SK-N-SH (cell line): Measurements from ENCODE around the gene UTF1. TPM values are rescaled to one million over a fixed set of nuclear protein-coding genes. Genes with fewer than 3 reads are reported as not detected.

Source experiments
- CTCF ChIA-PET: fragments of 300-600, 350-600 bp; formaldehyde crosslinking; extraction: SDS; loops from one replicate; lab custom pipeline; 2021; lab: Yijun Ruan, JAX
- POLR2A ChIA-PET: fragments of 350-600 bp; sonication (Branson Sonifier 250); formaldehyde crosslinking; extraction: SDS; loops from one replicate; lab custom pipeline; 2020; ENCODE audit warnings: antibody characterized with exemption, inconsistent platforms; lab: Yijun Ruan, JAX
- DNase-seq: peaks from one replicate; pipeline ENCODE4 v3.0.0; 2012
- H2AFZ ChIP-seq: fragments of 200-600 bp; sonication (generic); 2 replicates; pipeline ENCODE4 v1.8.1; 2016; ENCODE audit warnings: antibody characterized with exemption, mild to moderate bottlenecking, low read depth
- H3F3A ChIP-seq: fragments of 200-600 bp; sonication (generic); replicated peaks from 2 replicates; pipeline ENCODE3; 2016; ENCODE audit warnings: antibody characterized with exemption, mild to moderate bottlenecking; ENCODE audit not compliant: insufficient read depth
- H3K27ac ChIP-seq, 2 experiments: fragments of 200-500 bp in 1 of 2; fragments of 200-600 bp in 1 of 2; sonication (Bioruptor generic) in 1 of 2; sonication (generic), shearing (Covaris generic) in 1 of 2; 2 replicates each; pipeline versions ENCODE4 v1.5.1 to v1.6.1; 2014 to 2016; ENCODE audit warnings: low read depth in 2 of 2, inconsistent platforms in 1 of 2, low read length in 1 of 2, mild to moderate bottlenecking in 1 of 2, mixed read lengths in 1 of 2
- H3K27me3 ChIP-seq: fragments of 200-600 bp; sonication (generic), shearing (Covaris generic); 2 replicates; pipeline ENCODE4 v1.6.1; 2016; ENCODE audit warnings: mixed run types; ENCODE audit not compliant: insufficient read depth
- H3K36me3 ChIP-seq, 2 experiments: fragments of 200-500 bp in 1 of 2; fragments of 200-600 bp in 1 of 2; sonication (Bioruptor generic) in 1 of 2; sonication (generic) in 1 of 2; replicated peaks in 1 of 2; 2 replicates each; pipeline versions ENCODE3 to v1.5.1; 2014 to 2016; ENCODE audit warnings: low read length in 1 of 2, mild to moderate bottlenecking in 1 of 2; ENCODE audit not compliant: insufficient read depth in 2 of 2, control insufficient read depth in 1 of 2
- H3K4me1 ChIP-seq, 2 experiments: fragments of 200-500 bp in 1 of 2; fragments of 200-600 bp in 1 of 2; sonication (Bioruptor generic) in 1 of 2; sonication (generic), shearing (Covaris generic) in 1 of 2; 2 replicates each; pipeline versions ENCODE4 v1.5.1 to v1.6.1; 2014 to 2016; ENCODE audit warnings: low read depth in 1 of 2, low read length in 1 of 2, mixed run types in 1 of 2; ENCODE audit not compliant: insufficient read depth in 2 of 2, control insufficient read depth in 1 of 2
- H3K4me2 ChIP-seq: fragments of 200-600 bp; sonication (generic), shearing (Covaris generic); 2 replicates; pipeline ENCODE4 v1.6.1; 2017; ENCODE audit warnings: mixed run types
- H3K4me3 ChIP-seq, 2 experiments: fragments of 200-500 bp in 1 of 2; fragments of 200-600 bp in 1 of 2; sonication (Bioruptor generic) in 1 of 2; sonication (generic), shearing (Covaris generic) in 1 of 2; 2 replicates each; pipeline versions ENCODE4 v1.5.1 to v1.8.1; 2014 to 2016; ENCODE audit warnings: low read depth in 2 of 2, inconsistent platforms in 1 of 2, low read length in 1 of 2, mild to moderate bottlenecking in 1 of 2, mixed read lengths in 1 of 2, moderate library complexity in 1 of 2
- H3K79me2 ChIP-seq: fragments of 200-600 bp; sonication (generic); 2 replicates; pipeline ENCODE4 v1.8.1; 2017; ENCODE audit warnings: mild to moderate bottlenecking; ENCODE audit not compliant: insufficient read depth
- H3K9ac ChIP-seq: fragments of 200-600 bp; sonication (generic); 2 replicates; pipeline ENCODE4 v1.6.1; 2017; ENCODE audit warnings: mixed run types
- H3K9me2 ChIP-seq: fragments of 200-600 bp; sonication (generic); 2 replicates; pipeline ENCODE4 v1.6.1; 2017; ENCODE audit warnings: mixed run types
- H3K9me3 ChIP-seq: fragments of 200-600 bp; sonication (generic); 2 replicates; pipeline ENCODE4 v1.6.1; 2017; ENCODE audit warnings: mixed run types, mild to moderate bottlenecking, moderate library complexity
- H4K20me1 ChIP-seq: fragments of 200-600 bp; sonication (generic); 2 replicates; pipeline ENCODE4 v1.6.1; 2017; ENCODE audit warnings: mild to moderate bottlenecking, mixed run types; ENCODE audit not compliant: insufficient read depth
- CHD2 ChIP-seq: fragments of 150-350 bp; IDR thresholded peaks from 2 replicates; pipeline ENCODE4 v1.6.1; 2018; ENCODE audit warnings: low read length; ENCODE audit not compliant: partially characterized antibody
- EZH2phosphoT487 ChIP-seq: fragments of 200-600 bp; sonication (generic); IDR thresholded peaks from 2 replicates; pipeline ENCODE4 v1.6.1; 2017; ENCODE audit warnings: low read depth, mixed run types, mild to moderate bottlenecking, antibody characterized with exemption, moderate library complexity, borderline replicate concordance
- FOSL2 ChIP-seq: IDR thresholded peaks from 2 replicates; pipeline ENCODE4 v1.4.0; 2012; ENCODE audit warnings: low read depth, mild to moderate bottlenecking, moderate library complexity, borderline replicate concordance
- RAD21 ChIP-seq: IDR thresholded peaks from 2 replicates; pipeline ENCODE4 v1.6.1; 2012; ENCODE audit warnings: mild to moderate bottlenecking, low read length
- RXRA ChIP-seq: IDR thresholded peaks from 2 replicates; pipeline ENCODE4 v1.4.0; 2012; ENCODE audit warnings: low read depth, mild to moderate bottlenecking, borderline replicate concordance
- SMC3 ChIP-seq: IDR thresholded peaks from 2 replicates; pipeline ENCODE4 v1.6.1; 2012; ENCODE audit warnings: low read depth, low read length, improper control_type of control experiment
- TAF1 ChIP-seq: IDR thresholded peaks from 2 replicates; pipeline ENCODE4 v1.6.1; 2012; ENCODE audit warnings: low read depth, mild to moderate bottlenecking, low read length, moderate library complexity, borderline replicate concordance
- WGBS: methylation state at CpG from one replicate; pipeline ENCODE4 v1.1.6; 2017; ENCODE audit warnings: low lambda C conversion rate; 5-methylcytosine and 5-hydroxymethylcytosine counted together
- polyA plus RNA-seq, 3 experiments: library from polyadenylated mRNA; depleted of rRNA; stranded (reverse); fragments of >200 nt; gene quantifications; 2 replicates each; pipeline ENCODE4 v1.2.3, GENCODE V29; 2012
- TF ChIP-seq, protein P1 (sequence below): fragments of 150-350 bp; IDR thresholded peaks from 2 replicates; pipeline ENCODE4 v1.6.1; 2016; ENCODE audit warnings: mild to moderate bottlenecking, low read depth, low read length
- TF ChIP-seq, protein P2 (sequence below): IDR thresholded peaks from 2 replicates; pipeline ENCODE4 v1.6.1; 2012; ENCODE audit warnings: mild to moderate bottlenecking, low read depth, low read length, moderate library complexity
- TF ChIP-seq, protein P3 (sequence below): IDR thresholded peaks from 2 replicates; pipeline ENCODE4; 2012
- TF ChIP-seq, protein P4 (sequence below): IDR thresholded peaks from 2 replicates; pipeline ENCODE4 v1.4.0; 2012; ENCODE audit warnings: low read depth, borderline replicate concordance

Gene UTF1
- polyA plus RNA-seq, 1 of the 3 experiments (the other 2 are of a cell fraction), result not detected

DNA sequence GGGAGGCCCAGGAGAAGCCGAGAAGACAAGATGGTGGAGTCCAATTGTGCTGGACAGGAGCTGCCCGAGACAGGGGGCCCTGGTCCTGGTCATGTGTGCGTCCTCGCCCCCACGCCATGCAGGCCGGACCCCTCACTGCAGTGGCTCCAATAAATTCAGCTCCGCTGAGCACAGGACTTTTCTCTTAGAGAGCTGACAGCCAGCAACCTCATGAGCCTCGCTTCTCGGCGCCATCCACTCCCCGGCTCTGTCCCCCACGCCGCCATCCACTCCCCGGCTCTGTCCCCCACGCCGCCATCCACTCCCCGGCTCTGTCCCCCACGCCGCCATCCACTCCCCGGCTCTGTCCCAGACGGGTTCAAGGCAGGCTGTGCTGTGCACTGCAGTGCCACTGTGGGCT is 2.8 kb upstream of the UTF1 start:
- WGBS, result 44% methylated on average over 3 of the region's 21 CpGs
- H4K20me1 ChIP-seq, result no peaks in the 10 kb centered on the region
- TF ChIP-seq, protein P1, sequence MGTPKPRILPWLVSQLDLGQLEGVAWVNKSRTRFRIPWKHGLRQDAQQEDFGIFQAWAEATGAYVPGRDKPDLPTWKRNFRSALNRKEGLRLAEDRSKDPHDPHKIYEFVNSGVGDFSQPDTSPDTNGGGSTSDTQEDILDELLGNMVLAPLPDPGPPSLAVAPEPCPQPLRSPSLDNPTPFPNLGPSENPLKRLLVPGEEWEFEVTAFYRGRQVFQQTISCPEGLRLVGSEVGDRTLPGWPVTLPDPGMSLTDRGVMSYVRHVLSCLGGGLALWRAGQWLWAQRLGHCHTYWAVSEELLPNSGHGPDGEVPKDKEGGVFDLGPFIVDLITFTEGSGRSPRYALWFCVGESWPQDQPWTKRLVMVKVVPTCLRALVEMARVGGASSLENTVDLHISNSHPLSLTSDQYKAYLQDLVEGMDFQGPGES, result no peak
- TF ChIP-seq RXRA (no peak), FOSL2 (no peak), RAD21 (no peak)
- TF ChIP-seq, protein P2, sequence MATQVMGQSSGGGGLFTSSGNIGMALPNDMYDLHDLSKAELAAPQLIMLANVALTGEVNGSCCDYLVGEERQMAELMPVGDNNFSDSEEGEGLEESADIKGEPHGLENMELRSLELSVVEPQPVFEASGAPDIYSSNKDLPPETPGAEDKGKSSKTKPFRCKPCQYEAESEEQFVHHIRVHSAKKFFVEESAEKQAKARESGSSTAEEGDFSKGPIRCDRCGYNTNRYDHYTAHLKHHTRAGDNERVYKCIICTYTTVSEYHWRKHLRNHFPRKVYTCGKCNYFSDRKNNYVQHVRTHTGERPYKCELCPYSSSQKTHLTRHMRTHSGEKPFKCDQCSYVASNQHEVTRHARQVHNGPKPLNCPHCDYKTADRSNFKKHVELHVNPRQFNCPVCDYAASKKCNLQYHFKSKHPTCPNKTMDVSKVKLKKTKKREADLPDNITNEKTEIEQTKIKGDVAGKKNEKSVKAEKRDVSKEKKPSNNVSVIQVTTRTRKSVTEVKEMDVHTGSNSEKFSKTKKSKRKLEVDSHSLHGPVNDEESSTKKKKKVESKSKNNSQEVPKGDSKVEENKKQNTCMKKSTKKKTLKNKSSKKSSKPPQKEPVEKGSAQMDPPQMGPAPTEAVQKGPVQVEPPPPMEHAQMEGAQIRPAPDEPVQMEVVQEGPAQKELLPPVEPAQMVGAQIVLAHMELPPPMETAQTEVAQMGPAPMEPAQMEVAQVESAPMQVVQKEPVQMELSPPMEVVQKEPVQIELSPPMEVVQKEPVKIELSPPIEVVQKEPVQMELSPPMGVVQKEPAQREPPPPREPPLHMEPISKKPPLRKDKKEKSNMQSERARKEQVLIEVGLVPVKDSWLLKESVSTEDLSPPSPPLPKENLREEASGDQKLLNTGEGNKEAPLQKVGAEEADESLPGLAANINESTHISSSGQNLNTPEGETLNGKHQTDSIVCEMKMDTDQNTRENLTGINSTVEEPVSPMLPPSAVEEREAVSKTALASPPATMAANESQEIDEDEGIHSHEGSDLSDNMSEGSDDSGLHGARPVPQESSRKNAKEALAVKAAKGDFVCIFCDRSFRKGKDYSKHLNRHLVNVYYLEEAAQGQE, result no peak
- TF ChIP-seq, protein P3, sequence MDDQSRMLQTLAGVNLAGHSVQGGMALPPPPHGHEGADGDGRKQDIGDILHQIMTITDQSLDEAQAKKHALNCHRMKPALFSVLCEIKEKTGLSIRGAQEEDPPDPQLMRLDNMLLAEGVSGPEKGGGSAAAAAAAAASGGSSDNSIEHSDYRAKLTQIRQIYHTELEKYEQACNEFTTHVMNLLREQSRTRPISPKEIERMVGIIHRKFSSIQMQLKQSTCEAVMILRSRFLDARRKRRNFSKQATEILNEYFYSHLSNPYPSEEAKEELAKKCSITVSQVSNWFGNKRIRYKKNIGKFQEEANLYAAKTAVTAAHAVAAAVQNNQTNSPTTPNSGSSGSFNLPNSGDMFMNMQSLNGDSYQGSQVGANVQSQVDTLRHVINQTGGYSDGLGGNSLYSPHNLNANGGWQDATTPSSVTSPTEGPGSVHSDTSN, result no peak
- TF ChIP-seq, protein P4, sequence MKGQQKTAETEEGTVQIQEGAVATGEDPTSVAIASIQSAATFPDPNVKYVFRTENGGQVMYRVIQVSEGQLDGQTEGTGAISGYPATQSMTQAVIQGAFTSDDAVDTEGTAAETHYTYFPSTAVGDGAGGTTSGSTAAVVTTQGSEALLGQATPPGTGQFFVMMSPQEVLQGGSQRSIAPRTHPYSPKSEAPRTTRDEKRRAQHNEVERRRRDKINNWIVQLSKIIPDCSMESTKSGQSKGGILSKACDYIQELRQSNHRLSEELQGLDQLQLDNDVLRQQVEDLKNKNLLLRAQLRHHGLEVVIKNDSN, result no peak

DNA sequence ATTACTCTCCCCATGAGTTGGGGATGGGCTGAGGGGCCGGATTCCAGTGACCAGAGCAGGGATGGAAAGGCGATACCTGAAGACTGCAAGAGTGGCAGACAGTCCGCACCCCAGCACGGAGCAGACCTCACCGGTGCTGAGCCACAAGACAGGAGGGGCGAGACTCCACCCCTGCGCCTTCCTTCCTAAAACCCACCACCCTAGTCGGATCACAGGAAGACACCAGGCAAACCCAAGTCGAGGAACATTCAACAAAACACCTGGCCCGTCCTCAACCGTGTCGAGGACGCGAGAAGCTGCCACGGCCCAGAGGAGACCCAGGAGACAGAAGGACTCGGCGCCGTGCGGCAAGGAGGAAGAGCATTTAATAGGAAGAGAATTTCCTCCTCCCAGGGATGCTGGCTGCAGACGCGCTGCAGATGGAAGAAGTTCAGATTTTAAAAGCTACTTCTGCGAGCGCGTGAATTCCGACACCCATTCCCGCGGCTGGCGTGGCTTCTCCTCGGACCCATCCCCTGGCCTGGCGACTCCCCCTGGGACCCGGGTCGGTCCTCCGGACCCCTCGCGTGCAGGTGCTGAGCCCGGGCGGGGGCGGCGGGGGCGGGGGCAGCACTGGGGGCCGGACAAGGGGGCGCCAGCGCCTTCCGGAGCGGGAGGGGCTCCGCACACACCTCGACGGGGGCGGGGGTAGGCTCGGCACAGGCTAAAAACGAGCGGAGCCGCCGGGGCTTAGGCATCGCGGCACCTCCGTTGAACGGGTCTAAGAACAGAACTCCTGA is 563 bp upstream of the UTF1 start:
- Histone ChIP-seq H3K4me3 (no peak overlapping the region), H3K9me3 (no peaks in the 10 kb centered on the region), H3K9me2 (no peaks in the 10 kb centered on the region), H3F3A (no peaks in the 10 kb centered on the region), H3K9ac (no peak overlapping the region), H4K20me1 (no peaks in the 10 kb centered on the region), H3K79me2 (no peaks in the 10 kb centered on the region), H3K36me3 (no peaks in the 10 kb centered on the region), H3K27me3 (peaks cover 50% of the 10 kb centered on the region), H3K4me2 (no peak overlapping the region), H2AFZ (no peak overlapping the region), H3K27ac (no peak overlapping the region), H3K4me1 (no peaks in the 10 kb centered on the region)
- POLR2A ChIA-PET, result no interaction called here
- 48% methylated on average over 22 of the region's 58 CpGs for WGBS
- CTCF ChIA-PET, result interaction anchor here (1.2 kb wide), 1 partner anchor 86 kb away, joined by 3 read pairs; no protein-coding TSS in a partner anchor
- TF ChIP-seq EZH2phosphoT487 (no peak), CHD2 (no peak), SMC3 (no peak), TAF1 (no peak)
- TF ChIP-seq, protein P2, result no peak
- no peak for DNase-seq

More for the DNA sequence above, 2.8 kb upstream of the UTF1 start:
- DNase-seq, result no peak
- Histone ChIP-seq H3K27ac (no peak overlapping the region), H3K79me2 (no peaks in the 10 kb centered on the region), H3K27me3 (peaks cover 34% of the 10 kb centered on the region), H3F3A (no peaks in the 10 kb centered on the region), H3K9me2 (no peaks in the 10 kb centered on the region), H3K4me3 (no peak overlapping the region), H2AFZ (no peak overlapping the region), H3K4me2 (no peak overlapping the region), H3K9me3 (no peaks in the 10 kb centered on the region), H3K9ac (no peak overlapping the region), H3K4me1 (no peaks in the 10 kb centered on the region; a peak in 1 of 4 replicates), H3K36me3 (no peaks in the 10 kb centered on the region)
- POLR2A ChIA-PET, result no interaction called here
- CTCF ChIA-PET, result interaction anchor here (0.9 to 1.0 kb wide), 2 partner anchors 9 to 83 kb away, joined by 3 to 5 read pairs; no protein-coding TSS in a partner anchor
